Posterior cingulate gyrus (tissue), 11 donors: ENCODE results near the gene SHC1.

Experiments
- DNase-seq, 10 donors: peaks; one replicate each; pipeline versions ENCODE4 v3.0.0 to v3.0.0-alpha.2; 2020 to 2021; ENCODE audit warnings: mixed read lengths in 3 of 10
- intact Hi-C: fragments of 100-400 bp; cut with DNase I; formaldehyde crosslinking; loops from one replicate; pipeline ENCODE4 v1.15.1; 2023

The SHC1 gene, protein sequence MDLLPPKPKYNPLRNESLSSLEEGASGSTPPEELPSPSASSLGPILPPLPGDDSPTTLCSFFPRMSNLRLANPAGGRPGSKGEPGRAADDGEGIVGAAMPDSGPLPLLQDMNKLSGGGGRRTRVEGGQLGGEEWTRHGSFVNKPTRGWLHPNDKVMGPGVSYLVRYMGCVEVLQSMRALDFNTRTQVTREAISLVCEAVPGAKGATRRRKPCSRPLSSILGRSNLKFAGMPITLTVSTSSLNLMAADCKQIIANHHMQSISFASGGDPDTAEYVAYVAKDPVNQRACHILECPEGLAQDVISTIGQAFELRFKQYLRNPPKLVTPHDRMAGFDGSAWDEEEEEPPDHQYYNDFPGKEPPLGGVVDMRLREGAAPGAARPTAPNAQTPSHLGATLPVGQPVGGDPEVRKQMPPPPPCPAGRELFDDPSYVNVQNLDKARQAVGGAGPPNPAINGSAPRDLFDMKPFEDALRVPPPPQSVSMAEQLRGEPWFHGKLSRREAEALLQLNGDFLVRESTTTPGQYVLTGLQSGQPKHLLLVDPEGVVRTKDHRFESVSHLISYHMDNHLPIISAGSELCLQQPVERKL

DNA sequence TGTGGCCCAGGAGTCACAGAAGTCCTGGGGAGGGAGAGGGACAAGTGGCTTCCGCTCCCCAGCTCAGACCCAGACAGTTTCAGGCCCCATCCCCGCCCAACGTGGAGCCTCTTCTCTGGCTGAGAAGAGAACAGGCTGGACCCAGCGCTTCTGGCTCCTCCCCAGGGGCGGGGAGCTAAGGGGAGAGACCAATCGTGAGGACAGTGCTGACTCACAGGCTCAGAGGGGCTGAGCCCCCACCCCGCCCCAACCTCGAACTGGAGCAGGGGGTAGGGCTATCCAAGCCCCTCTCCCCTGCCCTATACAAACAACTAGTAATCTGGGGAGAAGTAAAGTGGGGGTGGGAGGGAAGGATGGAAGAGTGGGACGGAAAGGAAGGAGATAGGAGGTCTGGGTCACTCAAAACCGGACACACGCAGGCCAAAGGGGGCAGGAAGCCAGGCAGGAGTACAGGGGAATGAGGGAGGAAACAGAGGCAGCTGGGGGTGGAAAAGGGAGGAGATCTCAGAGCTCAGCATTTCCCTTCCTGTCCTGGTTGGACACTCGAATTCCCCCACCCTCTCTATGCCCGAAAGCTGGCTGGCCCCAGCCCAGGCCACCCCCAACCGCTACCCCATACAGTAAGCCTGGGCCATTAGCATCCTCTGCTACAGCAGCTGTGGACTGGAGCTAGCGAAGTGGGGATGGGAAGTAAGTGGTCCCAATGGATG lies at the start of gene SHC1:
Gene SHC1 (minus strand): TSS at position 117 of the 710 bp plus-strand sequence. CDS start 221 bp downstream, outside the sequence.
- intact Hi-C loops, result loop anchor here (10.0 kb wide), 1 partner anchor 416 kb away; the partner anchor contains the start of gene UBE2Q1

DNA sequence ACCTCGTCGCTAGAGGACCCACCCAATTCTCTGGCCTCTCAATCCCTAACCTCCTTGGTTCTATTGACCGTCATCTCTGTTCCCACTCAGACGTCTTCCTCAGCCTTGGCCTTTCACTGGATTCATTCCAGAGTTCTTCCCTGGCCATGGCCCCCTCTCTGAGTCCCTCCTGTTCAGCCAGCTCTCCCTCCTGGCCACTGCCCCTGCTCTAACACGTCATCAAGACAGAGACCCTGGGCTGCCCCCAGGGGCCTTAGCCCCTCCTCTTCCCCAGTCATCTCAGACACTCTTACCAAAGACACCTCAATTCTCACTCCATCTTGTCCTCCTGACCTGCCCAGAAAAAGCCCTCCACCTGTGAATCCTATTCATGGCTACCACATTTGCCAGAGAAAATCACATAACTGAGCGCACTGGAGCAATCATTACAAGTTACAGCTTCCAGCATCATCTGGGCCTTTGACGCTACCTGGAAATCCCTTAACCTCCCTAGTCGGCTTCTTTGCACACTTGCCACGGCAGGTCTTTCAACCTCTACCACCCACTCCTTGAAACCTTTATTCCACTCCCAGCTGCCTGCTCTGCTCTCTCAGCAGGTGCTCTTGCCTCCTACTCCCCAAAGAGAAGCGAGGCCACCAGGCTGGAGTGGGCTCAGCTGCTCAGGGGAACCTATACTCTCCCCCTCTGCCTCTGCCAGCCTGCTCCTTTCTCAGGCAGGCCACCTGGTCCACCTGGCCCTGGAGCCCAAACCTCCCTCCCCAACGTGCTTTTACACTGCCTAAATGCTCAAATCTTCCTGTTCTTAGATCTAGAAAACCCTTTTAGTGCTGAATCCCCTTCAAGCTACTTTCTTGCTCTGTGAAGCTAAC lies 49.1 kb upstream of the SHC1 start:
- DNase-seq, result peak in 1 of 10 donors; percentile 36
- intact Hi-C loops, result loop anchor here (5.0 kb wide), 1 partner anchor 57 kb away; the partner anchor contains the start of gene PYGO2

More for the DNA sequence above, at the start of gene SHC1:
- DNase-seq, result peak; percentile 71 to 99 (median 94)

DNA sequence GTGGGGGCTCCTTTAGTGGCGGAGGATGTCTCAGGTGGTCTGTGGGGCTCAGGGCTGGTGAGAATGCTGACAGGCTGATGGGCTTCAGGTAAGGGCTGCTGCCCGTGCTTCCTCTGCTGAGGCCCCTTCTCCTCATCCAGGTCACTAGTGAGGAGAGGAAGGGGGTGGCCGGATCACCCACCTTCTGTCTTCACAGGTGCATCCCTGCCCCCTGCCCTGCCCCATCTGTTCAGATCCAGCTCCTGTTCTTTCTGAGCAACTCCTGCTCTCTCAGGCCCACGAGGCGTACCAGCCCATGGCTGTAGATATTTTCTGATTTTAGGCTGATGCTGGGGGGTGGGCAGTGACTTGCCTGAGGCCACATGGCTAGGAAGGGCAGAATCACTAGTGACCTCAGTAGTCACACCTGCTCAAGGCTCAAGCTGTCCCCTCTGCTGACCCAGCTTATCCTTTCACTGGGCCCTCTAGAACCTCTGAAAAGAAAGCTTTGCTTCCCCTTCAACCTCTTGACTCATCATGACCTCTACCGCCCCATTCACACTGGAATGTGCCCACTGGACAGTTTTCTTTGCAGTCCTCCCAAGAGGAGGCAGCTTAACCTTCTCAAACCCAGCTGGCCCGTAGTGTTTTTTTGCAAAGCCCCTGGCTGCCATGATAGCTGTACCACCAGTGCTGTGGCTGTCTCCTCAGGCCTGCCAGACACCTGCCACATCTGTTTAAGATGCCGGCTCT lies 48.2 kb upstream of the SHC1 start:
- DNase-seq, result no peak
- intact Hi-C loops, result loop anchor here (5.0 kb wide), 1 partner anchor 56 kb away; the partner anchor contains the start of gene PYGO2

DNA sequence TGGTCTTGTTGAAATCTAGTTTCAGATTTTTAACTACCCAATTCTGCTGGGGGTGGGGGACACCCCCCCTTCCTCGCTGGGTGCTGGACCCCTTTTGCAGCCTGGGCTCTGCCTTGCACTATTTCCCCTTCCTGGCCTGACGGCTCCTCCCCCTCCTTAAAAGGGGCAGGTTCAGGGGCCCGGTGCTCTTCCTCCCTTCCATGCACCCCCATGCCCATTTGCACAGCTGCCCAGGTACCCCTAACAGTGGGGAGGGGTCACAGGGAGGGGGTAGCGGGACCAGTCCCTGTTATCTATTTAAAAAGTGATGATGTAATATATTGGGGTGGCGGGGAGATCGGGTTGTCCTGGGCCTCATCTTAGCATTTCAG lies 47.4 kb upstream of the SHC1 start:
- intact Hi-C loops, result loop anchor here (5.0 kb wide), 1 partner anchor 56 kb away; the partner anchor contains the start of gene PYGO2

DNA sequence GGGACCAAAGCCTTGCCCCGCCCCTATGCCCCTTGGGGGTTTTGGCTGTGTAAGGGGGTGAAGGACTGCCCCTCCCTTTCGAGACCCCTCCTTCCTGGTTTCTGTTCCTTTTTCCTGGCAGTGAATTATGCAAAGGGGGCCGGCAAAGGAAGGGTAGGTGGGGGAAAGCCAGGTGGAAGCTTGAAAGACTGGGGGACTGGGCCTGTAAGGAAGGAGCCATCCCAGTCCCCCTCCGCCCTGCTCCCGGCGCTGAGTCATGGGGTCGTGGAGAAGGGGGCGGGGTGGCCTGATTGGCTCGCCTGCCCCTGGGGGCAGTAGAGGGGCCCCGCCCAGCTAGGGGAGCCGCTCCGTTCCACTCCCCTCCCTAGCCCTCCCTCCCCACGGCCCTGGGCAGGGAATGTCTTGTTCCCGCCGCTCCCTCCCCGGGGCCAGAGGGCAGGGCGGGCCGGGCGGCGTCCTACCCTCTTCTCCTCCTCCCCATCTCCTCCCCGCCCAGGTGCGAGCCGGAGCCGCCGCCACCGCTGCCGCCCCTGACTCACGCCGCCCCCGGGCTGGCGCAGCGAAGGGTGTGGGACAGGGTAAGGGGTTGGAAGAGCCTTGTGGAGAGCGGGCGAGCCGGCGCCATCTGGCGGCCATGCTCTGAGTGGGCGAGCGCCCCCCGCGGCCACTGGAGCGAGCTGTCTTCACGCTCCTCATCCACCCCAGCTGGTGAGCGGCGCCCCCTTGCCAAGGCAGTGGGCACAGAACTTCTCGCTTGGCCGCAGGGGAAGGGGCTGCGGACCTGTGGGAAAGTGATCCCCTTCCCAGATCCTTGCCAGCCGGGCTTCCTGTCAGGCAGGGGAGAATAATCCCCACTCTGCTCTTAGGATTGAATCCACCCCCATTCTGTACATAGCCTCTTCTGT lies 46.7 kb upstream of the SHC1 start:
- DNase-seq, result peak; percentile 75 to 98 (median 88)
- intact Hi-C loops, result loop anchor here (5.0 kb wide), 1 partner anchor 55 kb away; the partner anchor contains the start of gene PYGO2

More for the DNA sequence above, 47.4 kb upstream of the SHC1 start:
- DNase-seq, result no peak

DNA sequence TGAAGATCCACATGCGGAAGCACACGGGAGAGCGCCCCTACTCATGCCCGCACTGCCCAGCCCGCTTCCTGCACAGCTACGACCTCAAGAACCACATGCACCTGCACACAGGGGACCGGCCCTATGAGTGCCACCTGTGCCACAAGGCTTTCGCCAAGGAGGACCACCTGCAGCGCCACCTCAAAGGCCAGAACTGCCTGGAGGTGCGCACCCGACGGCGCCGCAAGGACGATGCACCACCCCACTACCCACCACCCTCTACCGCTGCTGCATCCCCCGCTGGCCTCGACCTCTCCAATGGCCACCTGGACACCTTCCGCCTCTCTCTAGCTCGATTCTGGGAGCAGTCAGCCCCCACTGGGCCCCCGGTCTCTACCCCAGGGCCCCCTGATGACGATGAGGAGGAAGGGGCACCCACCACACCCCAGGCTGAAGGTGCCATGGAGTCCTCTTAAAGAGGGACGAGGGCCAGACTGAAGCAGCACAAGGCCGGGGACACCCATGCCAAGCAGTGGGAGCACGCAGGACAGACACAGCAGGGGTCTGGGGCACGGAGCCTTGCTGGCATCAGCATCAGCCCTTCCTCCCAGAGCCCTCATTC lies 45.8 kb upstream of the SHC1 start:
- intact Hi-C loops, result loop anchor here (5.0 kb wide), 1 partner anchor 54 kb away; the partner anchor contains the start of gene PYGO2
- no peak for DNase-seq

DNA sequence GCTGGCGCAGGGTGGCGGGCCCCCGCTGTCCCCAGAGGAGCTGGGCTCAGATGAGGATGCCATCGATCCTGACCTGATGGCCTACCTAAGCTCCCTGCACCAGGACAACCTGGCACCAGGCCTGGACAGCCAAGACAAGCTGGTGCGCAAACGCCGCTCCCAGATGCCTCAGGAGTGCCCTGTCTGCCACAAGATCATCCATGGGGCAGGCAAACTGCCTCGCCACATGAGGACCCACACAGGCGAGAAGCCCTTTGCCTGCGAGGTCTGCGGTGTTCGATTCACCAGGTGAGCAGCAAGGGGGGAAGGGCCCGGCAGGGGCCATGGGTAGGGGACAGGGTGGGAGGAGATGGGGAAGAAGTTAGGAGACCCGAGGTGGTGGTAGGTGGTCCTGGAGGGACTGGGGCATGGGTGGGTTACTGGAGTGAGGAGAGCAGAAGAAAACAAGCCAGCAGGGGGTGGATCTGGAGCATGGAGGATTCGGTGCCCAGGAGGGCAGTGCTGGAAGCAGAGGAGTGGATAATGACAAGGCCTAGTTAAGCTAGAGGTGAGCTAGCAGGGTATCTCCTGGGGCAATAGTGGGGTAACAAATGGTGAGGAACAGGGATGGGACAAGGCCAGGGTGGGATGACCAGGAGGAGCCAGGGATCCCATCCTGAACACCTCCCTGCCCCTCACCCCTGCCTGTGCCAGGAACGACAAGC lies 45.1 kb upstream of the SHC1 start:
- intact Hi-C loops, result loop anchor here (5.0 kb wide), 1 partner anchor 53 kb away; the partner anchor contains the start of gene PYGO2
- no peak for DNase-seq

DNA sequence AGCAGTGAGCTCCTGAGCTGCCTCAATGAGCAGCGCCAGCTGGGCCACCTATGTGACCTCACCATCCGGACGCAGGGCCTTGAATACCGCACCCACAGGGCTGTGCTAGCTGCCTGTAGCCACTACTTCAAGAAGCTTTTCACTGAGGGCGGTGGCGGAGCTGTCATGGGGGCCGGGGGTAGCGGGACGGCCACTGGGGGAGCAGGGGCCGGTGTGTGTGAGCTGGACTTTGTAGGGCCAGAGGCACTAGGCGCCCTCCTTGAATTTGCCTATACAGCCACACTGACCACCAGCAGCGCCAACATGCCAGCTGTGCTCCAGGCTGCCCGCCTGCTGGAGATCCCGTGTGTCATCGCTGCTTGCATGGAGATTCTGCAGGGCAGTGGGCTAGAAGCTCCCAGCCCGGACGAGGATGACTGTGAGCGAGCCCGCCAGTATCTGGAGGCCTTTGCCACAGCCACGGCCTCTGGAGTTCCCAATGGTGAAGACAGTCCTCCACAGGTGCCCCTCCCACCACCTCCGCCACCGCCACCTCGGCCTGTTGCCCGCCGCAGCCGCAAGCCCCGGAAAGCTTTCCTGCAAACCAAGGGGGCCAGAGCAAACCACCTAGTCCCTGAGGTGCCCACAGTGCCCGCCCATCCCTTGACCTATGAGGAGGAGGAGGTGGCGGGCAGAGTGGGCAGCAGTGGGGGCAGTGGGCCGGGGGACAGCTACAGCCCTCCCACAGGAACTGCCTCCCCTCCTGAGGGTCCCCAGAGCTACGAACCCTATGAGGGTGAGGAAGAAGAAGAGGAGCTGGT lies 44.4 kb upstream of the SHC1 start:
- intact Hi-C loops, result loop anchor here (5.0 kb wide), 1 partner anchor 53 kb away; the partner anchor contains the start of gene PYGO2
- DNase-seq, result peak in 1 of 10 donors; percentile 59

DNA sequence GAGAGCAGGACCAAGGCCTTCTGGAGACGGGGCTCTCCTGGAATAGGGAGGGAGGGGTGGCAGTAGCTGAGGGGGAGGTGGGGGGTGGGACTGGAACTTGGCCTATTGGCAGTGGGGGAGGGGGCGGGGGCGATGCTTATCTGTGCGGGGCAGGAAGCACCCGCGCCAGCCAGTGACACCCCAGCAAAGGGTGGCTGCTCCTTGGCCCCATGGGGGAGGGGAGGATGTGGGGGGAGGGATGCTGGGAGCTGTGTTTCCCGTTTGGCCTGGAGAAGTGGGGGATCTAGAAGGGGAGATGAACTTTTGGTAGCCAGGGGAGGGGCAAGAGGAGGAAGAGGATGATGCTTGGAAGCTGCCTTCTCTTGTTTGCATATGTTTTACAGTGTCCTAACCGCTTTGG lies 43.1 kb upstream of the SHC1 start:
- intact Hi-C loops, result no loop called here
- DNase-seq, result no peak

DNA sequence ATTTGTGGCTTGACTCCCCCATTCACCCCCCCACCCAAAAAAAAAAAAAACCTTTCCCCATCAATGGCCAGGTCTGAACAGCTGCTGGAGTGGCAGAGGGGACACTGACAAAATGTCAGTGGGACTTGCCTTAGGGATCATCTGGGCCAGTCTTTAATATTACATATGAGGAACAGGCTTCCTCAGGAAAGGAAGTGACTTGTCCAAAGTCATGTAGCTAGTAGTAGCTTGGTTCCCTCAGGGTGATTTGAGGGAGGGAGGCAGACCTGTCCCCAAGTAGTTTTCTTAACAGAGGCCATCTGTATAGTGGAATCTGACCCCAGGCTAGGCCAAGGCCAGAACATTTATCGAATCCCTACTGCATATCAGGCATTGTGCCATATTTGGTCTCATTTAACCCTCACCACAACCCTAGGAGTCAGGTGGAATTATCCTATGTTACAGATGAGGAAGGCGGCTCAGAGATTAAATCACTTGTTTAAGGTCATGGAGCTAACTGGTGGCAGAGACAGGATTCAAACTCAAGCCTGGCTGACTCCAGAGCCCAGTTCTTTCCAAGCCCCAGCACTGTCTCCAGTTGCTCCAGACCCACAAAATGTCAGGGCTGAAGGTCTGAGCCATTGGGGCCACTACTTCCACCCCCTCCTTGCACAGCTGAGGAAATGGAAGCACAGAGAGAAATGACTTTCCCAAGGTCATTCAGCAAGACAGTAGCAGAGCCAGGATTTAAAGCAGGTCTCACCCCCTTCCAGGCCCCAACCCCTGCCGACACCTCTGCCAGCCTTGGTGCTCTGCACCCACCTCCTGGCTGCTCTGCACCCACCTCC lies 42.4 kb upstream of the SHC1 start:
- intact Hi-C loops, result no loop called here
- DNase-seq, result no peak

DNA sequence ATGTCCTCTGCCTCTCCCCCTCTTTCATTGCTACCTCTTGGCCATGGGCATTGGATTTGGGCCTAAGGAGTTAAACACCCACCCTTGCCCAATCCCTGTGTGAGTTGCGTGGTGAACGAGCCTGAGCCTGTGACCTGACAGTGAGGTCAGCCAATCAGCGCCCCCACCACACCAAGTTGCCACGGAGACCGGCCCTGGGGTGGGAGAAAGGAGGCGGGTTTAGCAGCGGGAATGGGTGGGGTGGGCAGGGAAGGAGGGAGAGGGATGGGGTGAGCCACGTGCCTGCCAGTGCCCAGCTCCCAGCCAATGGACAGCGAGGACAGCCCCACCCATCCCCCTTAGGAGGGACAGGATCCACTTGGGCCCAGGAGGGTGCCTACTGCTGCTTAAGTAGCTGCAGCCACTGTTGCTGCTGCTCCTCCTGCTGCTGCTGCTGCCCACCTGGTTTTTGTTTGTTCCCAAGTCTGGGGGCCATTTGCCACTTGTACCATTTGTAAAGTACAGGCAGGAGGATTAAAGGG lies 41.5 kb upstream of the SHC1 start:
- DNase-seq, result peak; percentile 71 to 98 (median 84)
- intact Hi-C loops, result no loop called here

DNA sequence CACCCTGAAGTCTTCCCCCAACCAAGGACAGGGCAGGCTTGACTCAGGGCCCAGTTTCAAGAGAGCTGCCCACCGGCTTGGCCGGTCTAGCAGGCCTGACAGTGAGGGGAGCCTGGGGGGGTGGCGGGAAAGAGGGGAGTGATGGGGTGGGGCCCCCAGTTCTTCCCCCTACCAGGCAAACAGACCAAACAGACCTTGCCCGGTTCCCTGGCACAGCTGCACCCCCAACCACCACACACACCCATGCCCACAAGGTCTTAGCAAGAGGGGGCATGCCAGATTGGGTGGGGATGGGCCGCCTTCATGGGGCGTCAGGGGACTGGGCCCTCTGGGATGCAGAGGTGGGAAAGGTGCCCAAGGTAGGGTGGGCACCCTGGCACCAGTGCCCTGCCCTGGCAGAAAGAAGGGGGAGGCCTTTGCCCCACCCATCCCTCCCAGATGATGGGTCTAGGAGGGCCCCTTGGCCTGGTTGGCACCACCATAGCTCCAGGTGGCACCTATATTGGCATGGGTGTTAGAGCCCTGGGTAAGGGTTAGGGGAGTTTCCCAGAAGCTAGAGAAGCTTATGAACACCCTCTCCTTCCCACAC lies 41.0 kb upstream of the SHC1 start:
- intact Hi-C loops, result no loop called here
- DNase-seq, result no peak

DNA sequence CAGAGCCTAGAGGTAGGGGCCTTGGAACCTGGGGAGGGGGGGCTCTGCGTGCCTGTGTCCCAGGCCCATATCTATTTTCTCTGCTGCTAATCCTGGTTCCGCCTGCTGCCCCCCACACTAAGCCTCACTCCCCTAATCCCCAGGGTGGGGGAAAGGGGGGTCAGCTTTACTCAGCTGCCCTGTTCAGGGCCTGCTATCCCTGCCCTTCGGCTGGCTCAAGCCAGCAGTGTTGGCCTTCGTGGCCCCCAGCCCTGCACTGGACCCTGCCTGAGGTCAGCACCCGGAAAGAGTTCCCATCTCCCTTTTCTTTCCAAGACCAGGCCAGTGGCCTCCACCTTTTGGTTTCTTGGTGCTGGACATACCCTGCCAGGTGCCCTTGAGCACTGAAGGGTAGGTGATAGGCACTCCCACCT lies 40.5 kb upstream of the SHC1 start:
- DNase-seq, result no peak
- intact Hi-C loops, result no loop called here

DNA sequence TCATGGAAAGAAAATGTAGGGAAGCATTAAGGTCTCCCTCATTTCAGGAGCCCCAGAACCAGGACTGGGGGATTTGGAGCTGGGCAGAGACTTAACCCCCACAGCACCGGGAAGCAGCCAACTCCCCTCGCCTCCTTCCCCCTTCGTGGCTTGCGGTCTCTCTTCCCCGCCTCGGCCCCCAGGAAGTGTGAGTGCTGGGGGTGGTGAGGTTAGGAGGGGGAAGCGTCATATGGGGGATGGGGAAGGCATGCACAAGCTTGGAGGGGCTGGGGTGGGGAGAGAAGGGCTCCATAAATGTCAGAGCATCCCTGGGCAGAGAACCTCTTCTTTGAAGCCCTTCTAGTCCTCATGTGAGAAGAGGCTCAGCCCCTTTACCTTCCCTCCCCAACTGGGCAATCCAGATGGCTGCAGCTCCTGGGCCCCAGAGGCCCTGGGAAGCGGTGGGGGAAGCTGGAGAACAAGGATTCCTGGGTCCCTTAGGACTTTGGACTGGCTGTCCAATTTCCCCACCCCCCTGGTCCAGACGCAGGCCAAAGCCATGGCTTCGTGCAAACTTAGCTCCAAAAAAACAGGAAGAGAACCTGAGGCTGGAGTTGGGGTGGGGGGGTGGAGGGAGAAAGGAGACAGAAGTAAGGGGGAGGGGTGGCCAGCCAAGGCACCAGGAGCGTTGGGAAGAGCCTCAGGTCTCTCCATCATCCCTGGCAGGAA lies 39.8 kb upstream of the SHC1 start:
- intact Hi-C loops, result no loop called here
- no peak for DNase-seq
